GM03348 (cell line): Measurements from ENCODE around the gene PLCH1.
A peak's percentile ranks its signal among the peaks of the same experiment; 100 is the strongest.

Experiments used
- DNase-seq: peaks from one replicate; pipeline ENCODE4 v3.0.0; 2012; ENCODE audit warnings: low spot score

PLCH1 gene

GRCh38 chr3:155607761-155608160 is 137.1 kb downstream of the PLCH1 start:
- no peak for DNase-seq

DNA sequence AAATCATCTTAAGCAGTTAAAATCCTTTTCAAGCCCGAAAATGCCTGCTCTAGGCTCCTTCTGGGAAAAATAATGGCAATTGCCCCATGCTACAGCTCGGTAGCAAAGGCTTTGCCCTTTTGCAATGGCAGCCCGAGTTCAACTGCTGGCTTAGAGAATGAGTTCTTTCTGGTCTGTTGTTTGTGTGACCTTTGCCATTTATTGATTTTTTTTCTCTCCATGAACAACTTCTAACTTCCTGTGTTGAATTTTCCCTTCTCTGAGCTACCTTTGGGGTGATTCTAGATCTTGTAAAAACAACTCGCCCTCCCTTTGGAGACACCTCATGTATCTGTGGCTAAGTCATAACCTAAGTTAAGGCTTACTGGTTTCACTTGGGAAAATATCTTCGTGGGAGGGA is 139.3 kb downstream of the PLCH1 start:
- DNase-seq = no peak

- DNase-seq = no peak
Observed at GRCh38 chr3:155604967-155605366, 139.9 kb downstream of the PLCH1 start.

- no peak for DNase-seq
Observed at GRCh38 chr3:155604126-155604525, 140.7 kb downstream of the PLCH1 start.

DNA sequence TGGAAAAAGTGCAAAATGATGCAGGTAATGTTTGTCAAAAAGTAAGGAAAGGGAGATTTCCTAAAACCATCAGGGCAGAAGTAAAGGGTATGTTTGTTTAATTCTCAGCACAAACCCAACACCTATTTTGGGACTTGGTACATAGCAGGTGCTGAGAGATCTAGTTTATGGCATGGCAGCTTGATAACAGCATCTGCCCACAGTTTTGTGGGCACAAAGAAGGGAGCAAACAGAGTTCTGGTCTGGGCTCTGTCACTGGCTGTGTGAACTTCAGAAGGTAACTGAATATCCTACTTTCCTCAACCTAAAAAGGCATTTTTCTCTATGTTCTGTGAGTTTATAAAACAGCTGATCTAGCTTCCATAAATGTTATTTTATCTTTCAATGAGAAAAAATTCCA is 141.6 kb downstream of the PLCH1 start:
- no peak for DNase-seq

DNA sequence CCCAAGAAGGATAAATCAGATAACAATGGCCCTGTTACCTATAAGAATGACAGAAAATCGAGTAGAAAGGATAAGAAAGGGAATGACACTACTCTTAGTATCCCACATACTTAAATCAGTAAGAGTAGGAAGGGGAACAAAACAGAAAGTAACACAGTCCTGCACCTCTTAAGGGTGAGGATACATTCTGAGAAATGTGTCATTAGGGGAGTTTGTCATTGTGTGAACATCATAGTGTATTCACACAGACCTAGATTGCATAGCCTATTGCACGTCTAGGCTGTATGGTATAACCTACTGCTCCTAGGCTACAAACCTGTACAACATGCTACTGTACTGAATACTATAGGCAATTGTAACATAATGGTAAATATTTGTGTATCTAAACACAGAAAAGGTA is 142.6 kb downstream of the PLCH1 start:
- no peak for DNase-seq

DNA sequence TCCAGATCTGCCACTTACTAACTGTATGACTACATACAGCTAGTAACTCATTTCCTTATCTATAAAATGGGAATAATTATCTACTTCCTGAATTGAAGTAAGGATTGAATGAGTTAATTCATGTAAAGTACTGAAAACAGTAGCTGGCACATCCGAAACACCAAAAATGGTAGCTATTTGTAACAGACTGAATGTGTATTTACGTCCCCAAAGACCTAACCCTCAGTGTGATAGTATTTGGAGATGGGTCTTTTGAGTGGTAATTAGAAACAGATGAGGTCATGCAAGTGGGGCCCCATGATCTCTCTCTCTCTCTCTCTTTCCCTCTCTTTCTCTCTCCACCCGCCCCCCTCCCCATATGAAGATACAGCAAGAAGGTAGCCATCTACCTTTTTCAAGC is 146.2 kb downstream of the PLCH1 start:
- DNase-seq = no peak

DNA sequence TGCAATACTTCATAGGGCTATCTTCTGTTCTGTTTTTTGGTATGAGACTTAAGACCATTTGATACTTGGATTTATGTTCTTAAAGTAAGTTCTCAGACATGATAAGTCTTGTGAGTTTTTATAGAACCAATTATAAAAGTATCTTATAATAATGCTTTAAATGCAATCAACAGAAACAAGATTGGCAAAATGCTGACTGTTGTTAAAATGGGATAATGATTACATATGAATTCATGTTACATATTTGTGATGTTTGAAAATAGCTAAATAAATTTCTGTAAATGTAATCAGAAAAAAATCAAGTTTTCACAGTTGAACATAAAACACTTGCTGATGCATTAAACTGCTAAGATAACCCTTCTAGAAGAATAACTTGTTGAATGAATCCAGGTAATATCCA is 148.3 kb downstream of the PLCH1 start:
- DNase-seq = no peak

DNA sequence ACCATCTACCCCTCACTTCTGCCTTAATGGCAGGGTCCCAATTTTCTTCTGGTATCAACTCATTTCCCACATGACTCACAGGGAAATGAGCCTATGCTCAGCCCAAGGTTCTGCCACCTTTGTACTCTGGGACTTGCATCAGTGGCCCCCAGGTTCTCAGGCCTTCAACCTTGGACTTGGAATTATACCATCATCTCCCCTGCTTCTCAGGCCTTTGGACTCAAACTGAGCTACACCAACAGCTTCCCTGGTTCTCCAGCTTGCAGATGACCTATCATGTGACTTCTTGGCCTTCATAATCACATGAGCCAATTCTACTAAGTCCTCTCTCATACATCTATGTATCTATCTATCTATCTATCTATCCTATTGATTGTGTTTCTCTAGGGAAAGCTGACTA is 149.5 kb downstream of the PLCH1 start:
- DNase-seq = no peak

DNA sequence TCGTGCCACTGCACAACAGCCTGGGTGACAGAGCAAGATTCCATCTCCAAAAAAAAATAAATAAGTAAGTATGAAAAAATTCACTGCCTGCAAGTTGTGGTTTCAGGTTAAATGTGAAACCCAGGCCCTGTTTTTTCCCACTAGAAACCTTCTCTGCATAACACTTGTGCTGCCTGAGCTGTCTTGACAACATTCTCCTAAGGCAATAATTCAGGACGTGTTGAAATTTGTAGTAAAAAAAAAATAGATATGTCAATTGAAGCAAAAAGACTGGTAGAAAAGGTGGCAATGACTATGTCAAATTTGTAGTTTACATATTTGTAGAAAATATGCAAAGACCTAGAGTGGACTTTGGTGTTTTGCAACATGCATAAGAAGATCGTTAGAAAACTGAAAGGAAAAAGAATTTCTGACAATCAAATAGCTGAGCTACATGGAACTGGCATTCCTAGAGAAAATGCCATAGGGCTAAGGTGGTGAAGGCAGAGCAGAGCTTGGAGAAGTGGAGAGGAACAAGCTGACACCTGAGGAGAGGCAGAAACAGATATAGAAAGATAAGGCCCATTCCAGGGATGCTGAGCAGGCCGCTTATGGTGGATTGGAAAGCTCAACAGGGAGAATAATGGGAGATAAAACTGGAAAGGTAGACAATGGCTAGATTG is 150.2 kb downstream of the PLCH1 start:
- peak; percentile 9 for DNase-seq

DNA sequence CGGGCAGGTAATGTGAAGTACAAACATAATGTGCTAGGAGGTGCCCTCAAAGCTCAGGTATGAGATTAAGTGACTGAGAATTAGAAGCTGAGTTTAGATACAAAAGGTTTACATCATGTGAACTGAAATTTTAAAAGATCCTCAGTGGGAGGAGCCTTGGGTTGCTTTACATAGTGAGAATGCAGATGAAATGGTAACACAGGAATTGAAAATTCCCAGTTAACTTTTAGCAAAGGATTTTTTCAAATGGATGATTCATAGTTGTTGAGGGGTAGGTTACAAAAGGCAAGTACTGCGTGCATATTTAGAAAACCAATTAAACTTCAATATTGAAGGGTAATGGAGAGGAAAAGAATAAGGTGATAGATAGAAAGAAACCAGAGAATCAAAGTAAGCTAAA is 157.3 kb downstream of the PLCH1 start:
- no peak for DNase-seq

DNA sequence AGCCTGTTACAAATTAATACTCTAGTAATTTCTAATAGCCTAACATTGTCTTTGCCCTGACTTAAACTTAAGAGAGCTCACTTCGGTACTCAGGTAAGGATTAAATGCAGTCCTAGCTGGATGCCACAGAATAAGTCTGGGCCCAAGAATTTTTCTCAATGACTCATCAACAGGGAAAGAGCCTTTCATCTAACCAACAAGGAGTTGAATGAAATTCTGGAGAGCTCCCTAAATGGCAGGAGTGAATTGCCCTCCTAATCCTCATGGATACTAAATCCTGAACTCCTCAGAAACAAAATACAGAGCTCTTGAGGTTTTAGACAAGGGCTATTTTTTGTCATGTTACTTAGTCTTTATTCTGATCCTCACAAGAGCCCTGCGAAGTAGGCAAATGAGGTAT is 159.5 kb downstream of the PLCH1 start:
- no peak for DNase-seq

- no peak for DNase-seq
Observed at GRCh38 chr3:155581579-155581978, 163.3 kb downstream of the PLCH1 start.

DNA sequence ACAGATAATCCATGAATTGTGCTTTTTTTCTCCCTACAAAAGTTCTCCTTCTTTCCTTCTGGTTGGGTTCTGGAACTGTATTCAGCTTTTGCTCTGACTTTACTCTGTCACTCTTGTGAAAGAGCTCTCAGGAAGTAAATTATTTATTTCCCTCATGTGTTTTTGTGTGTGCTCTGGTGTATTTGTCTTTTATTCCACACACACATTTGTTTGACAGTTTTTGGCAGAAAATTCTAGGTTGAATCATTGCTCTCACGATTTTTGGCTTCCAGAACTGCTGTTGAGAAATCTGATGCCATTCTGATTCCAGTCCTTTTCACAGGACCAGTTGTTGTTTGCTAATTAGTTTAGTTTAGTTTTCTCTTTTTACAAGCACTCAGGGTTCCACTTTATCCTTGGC is 172.8 kb downstream of the PLCH1 start:
- peak; percentile 52 for DNase-seq

- no peak for DNase-seq
Observed at GRCh38 chr3:155568295-155568694, 176.6 kb downstream of the PLCH1 start.

DNA sequence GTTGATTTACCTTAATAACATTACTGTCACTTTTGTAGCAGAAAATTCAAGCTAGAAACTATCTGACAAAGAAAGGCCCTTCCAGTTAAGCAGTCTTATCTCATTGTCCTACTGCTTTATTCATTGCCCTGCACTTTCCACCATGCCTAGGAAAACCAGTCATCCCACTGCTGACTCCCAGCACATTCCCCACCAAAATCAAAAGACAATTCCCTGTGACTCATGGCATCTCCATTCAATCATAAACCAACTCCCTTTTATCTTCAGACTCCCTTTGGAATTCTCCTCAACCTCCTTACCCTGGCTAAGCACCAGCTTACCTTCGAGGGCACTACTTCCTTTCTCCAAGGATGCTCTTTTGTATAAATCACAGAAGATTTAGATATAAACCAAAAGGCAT is 184.3 kb downstream of the PLCH1 start:
- DNase-seq = peak; percentile 16

DNA sequence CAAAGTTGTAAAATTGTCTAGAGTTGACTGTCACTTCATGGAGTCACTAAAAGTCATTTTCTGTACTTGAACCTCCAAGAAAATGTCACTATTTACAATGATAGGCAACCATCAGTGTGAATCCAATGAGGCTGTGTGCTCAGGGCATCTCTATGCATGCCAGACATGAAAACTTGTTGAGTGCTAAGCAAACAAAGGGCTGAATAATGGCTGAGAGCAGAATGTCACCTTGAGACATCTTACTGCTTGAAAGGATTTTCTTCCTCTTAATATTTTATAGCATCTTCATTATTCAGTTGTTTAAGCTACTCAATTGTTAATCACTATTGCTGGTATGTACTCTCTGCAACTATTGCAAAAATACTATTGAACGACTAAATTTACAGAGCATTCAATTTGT is 184.7 kb downstream of the PLCH1 start:
- DNase-seq = no peak

DNA sequence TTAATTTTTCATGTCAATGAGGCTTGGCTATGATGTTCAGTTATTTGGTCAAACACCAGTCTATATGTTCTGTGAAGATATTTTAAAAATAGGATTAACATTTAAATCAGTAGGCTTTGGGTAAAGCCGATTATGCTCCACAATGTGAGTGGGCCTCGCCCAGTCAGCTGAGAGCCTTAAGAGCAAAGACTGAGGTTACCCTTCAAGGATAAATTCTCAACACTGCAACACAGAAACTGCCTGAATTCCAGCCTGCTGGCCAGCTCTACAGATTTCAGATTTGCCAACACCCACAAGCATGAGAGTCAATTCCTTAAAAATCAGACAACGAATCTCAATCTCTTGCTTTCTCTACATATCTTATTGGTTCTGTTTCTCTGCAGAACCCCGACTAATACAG is 188.3 kb downstream of the PLCH1 start:
- DNase-seq = peak; percentile 37

DNA sequence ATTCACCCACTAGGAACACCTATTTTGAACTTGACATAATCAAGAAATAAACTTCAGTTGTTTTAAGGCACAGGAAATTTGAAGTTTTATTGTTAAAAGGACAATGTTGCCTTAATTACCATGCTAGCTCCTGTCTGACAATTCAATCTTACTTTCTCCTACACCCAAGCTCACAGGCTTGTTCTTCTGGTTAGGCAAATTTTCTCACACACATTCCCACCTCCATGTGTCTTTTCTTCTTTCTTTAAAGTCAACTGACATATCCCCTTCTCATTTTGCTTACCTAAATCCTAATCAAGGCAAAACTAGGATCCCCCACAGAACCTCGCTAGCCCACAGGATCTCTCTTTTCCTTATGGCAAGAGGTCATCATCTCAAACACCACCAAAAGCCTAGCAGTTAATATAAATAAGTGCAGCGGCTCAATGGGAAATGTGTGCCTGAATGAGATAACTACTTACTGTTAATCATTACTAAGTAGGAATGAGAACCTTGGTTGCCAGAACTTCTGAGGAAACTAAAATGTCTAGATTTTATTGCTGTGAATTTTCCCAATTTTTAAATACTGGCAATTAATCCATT is 189.3 kb downstream of the PLCH1 start:
- no peak for DNase-seq

DNA sequence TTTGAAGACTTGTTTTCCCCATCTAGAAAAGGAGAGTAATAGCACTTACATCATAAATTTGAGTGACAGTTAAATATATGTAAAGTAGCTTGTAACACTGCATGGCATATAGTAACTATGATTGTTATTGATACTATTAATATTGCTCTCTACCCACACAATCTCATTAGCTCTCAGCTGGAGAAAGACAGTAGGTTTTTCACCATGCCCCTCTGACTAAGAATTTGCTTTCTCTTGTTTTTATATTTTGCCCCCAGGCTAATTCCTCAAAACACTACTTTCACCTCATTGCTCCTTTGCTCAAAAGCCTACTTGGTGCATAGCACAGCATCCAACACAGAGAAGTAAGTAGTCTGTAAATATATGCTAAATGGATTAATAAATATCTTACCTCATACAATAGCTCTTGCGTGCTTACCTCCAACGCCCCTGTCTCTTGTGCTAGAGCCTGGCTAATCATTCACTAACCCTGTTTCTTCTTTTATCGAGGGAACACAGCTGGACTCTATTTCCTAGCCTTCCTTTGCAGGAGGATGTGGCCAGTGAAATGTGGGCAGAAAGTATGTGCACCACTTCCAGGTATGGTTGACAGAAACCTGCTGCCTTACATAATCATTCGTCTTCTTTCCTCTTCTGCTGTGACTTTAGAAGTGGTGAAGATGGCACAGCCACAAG is 190.0 kb downstream of the PLCH1 start:
- DNase-seq = no peak

DNA sequence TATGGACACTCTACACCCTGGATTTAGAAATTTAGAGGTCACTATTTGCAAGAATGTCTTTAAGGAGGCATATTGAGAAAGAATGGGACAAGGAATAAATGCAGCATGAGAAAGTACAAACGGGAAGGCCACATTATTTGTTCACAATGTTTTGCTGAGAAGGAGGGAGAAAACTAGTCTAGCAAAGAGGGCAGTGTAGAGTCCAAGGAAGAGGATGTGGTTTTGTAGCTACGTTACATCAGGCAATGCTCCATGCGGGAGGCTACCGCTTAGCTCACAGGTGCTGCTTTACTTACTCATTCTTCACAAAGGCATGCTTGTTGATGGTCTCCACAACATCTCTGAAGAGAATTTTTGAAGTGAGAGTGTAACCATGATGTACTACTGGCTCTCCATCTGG is 191.1 kb downstream of the PLCH1 start:
- DNase-seq = no peak

DNA sequence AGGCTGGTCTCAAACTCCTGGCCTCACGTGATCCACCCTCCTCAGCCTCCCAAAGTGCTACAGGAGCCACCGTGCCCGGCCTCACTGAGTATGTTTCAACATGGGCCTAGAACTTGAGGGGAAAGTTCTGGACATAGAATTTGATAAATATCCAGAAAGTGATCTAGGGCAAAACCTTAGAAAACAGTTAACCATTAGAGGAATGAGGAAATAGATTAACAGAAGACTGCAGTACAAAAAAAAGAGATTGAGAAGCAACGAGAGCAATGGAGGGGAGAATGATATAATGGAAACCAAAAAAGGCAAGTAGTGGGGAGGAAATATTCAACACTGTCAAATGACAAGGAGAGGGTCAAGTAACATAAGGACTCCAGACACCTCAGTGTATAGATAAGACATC is 191.5 kb downstream of the PLCH1 start:
- no peak for DNase-seq

GRCh38 chr3:155550391-155550790 is 194.5 kb downstream of the PLCH1 start:
- no peak for DNase-seq

DNA sequence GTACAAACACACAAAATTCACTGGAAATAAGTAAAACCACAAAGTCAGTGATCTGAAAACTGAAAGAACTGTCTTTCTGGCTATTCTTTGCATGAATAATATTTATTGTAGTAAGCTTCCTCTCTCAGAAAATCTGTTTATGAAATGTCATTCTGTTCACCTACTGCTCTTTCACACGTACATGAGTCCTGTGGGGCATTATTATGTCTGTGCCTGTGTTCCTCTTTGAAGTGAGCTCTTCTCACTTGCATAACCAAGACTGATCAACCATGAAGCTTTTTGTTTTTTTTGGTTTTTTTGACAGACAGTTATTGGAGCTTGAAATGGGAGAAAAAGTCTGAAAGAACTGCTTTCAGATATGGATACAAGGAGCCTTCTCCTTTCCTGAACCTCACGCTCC is 195.8 kb downstream of the PLCH1 start:
- DNase-seq = no peak
